ENCODE data around the gene WDR88. TPM values are rescaled to one million over a fixed set of nuclear protein-coding genes. Genes with fewer than 3 reads are reported as not detected.

WDR88 gene
- polyA plus RNA-seq, 1 donor from 2014 or later, result 0.35 TPM

DNA sequence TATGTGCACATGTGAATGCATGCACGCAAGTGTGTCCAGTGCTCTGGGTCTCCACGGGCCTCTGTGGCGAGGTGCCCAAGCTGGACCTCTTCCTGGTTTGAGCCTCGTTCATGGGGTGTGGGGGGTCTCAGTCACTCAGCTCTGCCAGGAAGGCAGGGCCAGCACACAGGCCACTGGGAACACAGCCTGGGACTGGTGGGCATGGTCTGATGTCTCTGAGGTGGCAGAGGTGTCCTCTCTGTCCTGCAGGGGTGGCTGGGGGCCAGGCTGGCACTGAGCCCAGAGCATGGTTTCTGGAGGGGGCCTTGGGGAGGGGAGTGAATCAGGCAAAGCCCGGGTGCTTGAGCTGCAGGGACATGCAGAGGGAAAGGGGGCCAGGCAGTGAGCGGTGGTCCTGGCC is 71.6 kb downstream of the WDR88 start:
- H3K4me3 ChIP-seq (ENCODE audit: low read length), result no peak overlapping the region
- H3F3A ChIP-seq (ENCODE audit: insufficient read depth, low read length, poor library complexity, severe bottlenecking), result no peaks in the 10 kb centered on the region
- H3K36me3 ChIP-seq (ENCODE audit: insufficient read depth, low read length), result peaks cover 6% of the 10 kb centered on the region
- H3K9ac ChIP-seq (ENCODE audit: low read length), result no peak overlapping the region
- TF ChIP-seq TAF1 (IDR thresholded peaks at IDR 0.05; ENCODE audit: low read depth), result no peak
- no peak for TF ChIP-seq POLR2AphosphoS5 (IDR thresholded peaks at IDR 0.05)
- no peak for TF ChIP-seq MXI1 (conservative IDR thresholded peaks at IDR 0.05; ENCODE audit: poor library complexity, severe bottlenecking)
- TF ChIP-seq EZH2 (IDR thresholded peaks at IDR 0.05; ENCODE audit: borderline replicate concordance, insufficient read depth, low read length, poor library complexity, severe bottlenecking), result no peak
- TF ChIP-seq REST (IDR thresholded peaks at IDR 0.05; ENCODE audit: borderline replicate concordance), result no peak
- no peak for TF ChIP-seq SMC3 (conservative IDR thresholded peaks at IDR 0.05; ENCODE audit: poor library complexity)
- TF ChIP-seq EP300 (conservative IDR thresholded peaks at IDR 0.05; ENCODE audit: poor library complexity, severe bottlenecking), result no peak
- TF ChIP-seq RAD21 (conservative IDR thresholded peaks at IDR 0.05), result no peak
- TF ChIP-seq, protein P1, sequence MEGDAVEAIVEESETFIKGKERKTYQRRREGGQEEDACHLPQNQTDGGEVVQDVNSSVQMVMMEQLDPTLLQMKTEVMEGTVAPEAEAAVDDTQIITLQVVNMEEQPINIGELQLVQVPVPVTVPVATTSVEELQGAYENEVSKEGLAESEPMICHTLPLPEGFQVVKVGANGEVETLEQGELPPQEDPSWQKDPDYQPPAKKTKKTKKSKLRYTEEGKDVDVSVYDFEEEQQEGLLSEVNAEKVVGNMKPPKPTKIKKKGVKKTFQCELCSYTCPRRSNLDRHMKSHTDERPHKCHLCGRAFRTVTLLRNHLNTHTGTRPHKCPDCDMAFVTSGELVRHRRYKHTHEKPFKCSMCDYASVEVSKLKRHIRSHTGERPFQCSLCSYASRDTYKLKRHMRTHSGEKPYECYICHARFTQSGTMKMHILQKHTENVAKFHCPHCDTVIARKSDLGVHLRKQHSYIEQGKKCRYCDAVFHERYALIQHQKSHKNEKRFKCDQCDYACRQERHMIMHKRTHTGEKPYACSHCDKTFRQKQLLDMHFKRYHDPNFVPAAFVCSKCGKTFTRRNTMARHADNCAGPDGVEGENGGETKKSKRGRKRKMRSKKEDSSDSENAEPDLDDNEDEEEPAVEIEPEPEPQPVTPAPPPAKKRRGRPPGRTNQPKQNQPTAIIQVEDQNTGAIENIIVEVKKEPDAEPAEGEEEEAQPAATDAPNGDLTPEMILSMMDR (IDR thresholded peaks at IDR 0.05; ENCODE audit: poor library complexity, severe bottlenecking), result no peak
- no peaks in the 10 kb centered on the region for H3K27me3 ChIP-seq (ENCODE audit: insufficient read depth, low read depth, low read length)
- H3K4me2 ChIP-seq (ENCODE audit: low read length), result no peak overlapping the region
- no peaks in the 10 kb centered on the region for H3K79me2 ChIP-seq (replicated peaks; ENCODE audit: insufficient read depth, low read length)
- H3K9me3 ChIP-seq (ENCODE audit: low read length), result no peaks in the 10 kb centered on the region
- H3K27ac ChIP-seq (ENCODE audit: low read length), result no peak overlapping the region
- no peak overlapping the region for H2AFZ ChIP-seq (ENCODE audit: low read depth, low read length)
- no peaks in the 10 kb centered on the region for H3K9me2 ChIP-seq (ENCODE audit: insufficient read depth, low read length)
- H4K20me1 ChIP-seq (ENCODE audit: insufficient read depth), result no peaks in the 10 kb centered on the region

DNA sequence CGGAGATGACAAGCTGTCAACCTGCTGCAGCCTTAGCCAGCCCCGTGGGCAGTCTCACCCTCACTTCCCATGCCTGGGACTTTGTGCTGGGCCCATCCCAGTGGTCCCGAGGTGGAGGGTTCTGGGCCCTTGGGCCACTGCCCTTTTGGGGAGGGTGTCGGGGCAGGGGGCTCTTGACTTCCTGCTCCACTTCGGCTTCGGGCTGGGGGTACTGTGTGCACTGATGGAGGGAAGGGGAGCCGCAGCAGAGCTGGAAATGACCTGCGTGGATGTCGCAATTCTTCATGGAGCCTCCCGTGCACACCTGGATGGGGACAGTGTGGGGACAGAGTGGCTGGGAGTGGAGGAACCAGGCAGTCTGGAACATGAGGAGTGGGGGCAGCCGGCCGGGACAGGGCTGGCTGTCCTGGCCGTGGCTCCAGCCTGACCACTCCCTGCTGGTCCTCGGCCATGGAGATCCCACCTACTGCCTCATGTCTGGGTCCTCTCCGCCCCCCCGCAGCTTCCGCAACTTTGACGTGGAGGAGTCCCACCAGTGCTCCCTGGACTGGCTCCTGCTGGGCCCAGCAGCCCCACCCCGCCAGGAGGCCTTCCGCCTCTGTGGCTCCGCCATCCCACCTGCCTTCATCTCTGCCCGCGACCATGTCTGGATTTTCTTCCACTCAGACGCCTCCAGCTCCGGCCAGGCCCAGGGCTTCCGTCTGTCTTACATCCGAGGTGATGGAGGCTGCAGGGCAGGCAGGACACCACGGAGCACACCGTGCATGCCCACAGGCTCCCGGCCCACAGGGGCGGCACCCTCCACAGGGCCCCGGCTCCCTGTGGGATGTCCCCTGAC is 72.4 kb downstream of the WDR88 start:
- no peaks in the 10 kb centered on the region for H3K9me2 ChIP-seq (ENCODE audit: insufficient read depth, low read length)
- TF ChIP-seq TAF1 (IDR thresholded peaks at IDR 0.05; ENCODE audit: low read depth), result no peak
- TF ChIP-seq EP300 (conservative IDR thresholded peaks at IDR 0.05; ENCODE audit: poor library complexity, severe bottlenecking), result no peak
- TF ChIP-seq SMC3 (conservative IDR thresholded peaks at IDR 0.05; ENCODE audit: poor library complexity), result no peak
- TF ChIP-seq, protein P1 (IDR thresholded peaks at IDR 0.05; ENCODE audit: poor library complexity, severe bottlenecking), result no peak
- no peak for TF ChIP-seq RAD21 (conservative IDR thresholded peaks at IDR 0.05)
- no peak for TF ChIP-seq POLR2AphosphoS5 (IDR thresholded peaks at IDR 0.05)
- no peak for TF ChIP-seq EZH2 (IDR thresholded peaks at IDR 0.05; ENCODE audit: borderline replicate concordance, insufficient read depth, low read length, poor library complexity, severe bottlenecking)
- TF ChIP-seq REST (IDR thresholded peaks at IDR 0.05; ENCODE audit: borderline replicate concordance), result no peak
- TF ChIP-seq MXI1 (conservative IDR thresholded peaks at IDR 0.05; ENCODE audit: poor library complexity, severe bottlenecking), result no peak
- no peak overlapping the region for H3K4me2 ChIP-seq (ENCODE audit: low read length)
- no peaks in the 10 kb centered on the region for H3K9me3 ChIP-seq (ENCODE audit: low read length)
- H3K27ac ChIP-seq (ENCODE audit: low read length), result no peak overlapping the region
- H3K79me2 ChIP-seq (replicated peaks; ENCODE audit: insufficient read depth, low read length), result no peaks in the 10 kb centered on the region
- no peaks in the 10 kb centered on the region for H3K27me3 ChIP-seq (ENCODE audit: insufficient read depth, low read depth, low read length)
- no peak overlapping the region for H2AFZ ChIP-seq (ENCODE audit: low read depth, low read length)
- no peaks in the 10 kb centered on the region for H4K20me1 ChIP-seq (ENCODE audit: insufficient read depth)
- no peak overlapping the region for H3K4me3 ChIP-seq (ENCODE audit: low read length)
- no peaks in the 10 kb centered on the region for H3F3A ChIP-seq (ENCODE audit: insufficient read depth, low read length, poor library complexity, severe bottlenecking)
- no peak overlapping the region for H3K9ac ChIP-seq (ENCODE audit: low read length)
- H3K36me3 ChIP-seq (ENCODE audit: insufficient read depth, low read length), result peaks cover 6% of the 10 kb centered on the region
